NCI-H748 (cell line): Measurements from ENCODE around the gene PACC1.
A peak's percentile ranks its signal among the peaks of the same experiment; 100 is the strongest.

ENCODE experiments used
- DNase-seq: peaks from one replicate; lab custom pipeline; 2025; ENCODE audit not compliant: unreplicated experiment; lab: John Stamatoyannopoulos, UW

The PACC1 gene

GRCh38 chr1:212438831-212439237 is 24.1 kb upstream of the PACC1 start:
- no peak for DNase-seq

GRCh38 chr1:212437179-212437798 is 22.6 kb upstream of the PACC1 start:
- peak; percentile 16 for DNase-seq

GRCh38 chr1:212434992-212435391 is 20.3 kb upstream of the PACC1 start:
- no peak for DNase-seq

- no peak for DNase-seq
Observed at GRCh38 chr1:212433577-212434462, 19.1 kb upstream of the PACC1 start.

- DNase-seq: peak; percentile 81
Observed at GRCh38 chr1:212432661-212433576, 18.2 kb upstream of the PACC1 start, which contains the start of gene NENF. Gene NENF, plus strand, starts transcription at chr1:212432920. Its CDS starts 24 bp downstream, at chr1:212432944.

GRCh38 chr1:212432272-212432660 is 17.6 kb upstream of the PACC1 start:
- no peak for DNase-seq

- DNase-seq: no peak
Observed at GRCh38 chr1:212431644-212432043, 17.0 kb upstream of the PACC1 start.

GRCh38 chr1:212430955-212431394 is 16.3 kb upstream of the PACC1 start:
- no peak for DNase-seq

- DNase-seq: no peak
Observed at GRCh38 chr1:212430416-212430815, 15.7 kb upstream of the PACC1 start.

- DNase-seq: no peak
Observed at GRCh38 chr1:212428496-212428895, 13.8 kb upstream of the PACC1 start.

GRCh38 chr1:212423879-212424278 is 9.2 kb upstream of the PACC1 start:
- no peak for DNase-seq

GRCh38 chr1:212421165-212421564 is 6.5 kb upstream of the PACC1 start:
- DNase-seq: no peak

- no peak for DNase-seq
Observed at GRCh38 chr1:212415107-212415841, 588 bp upstream of the PACC1 start.

GRCh38 chr1:212413902-212414327 is 771 bp downstream of the PACC1 start:
- DNase-seq: peak; percentile 29

- DNase-seq: no peak
Observed at GRCh38 chr1:212412374-212412773, 2.3 kb downstream of the PACC1 start.

GRCh38 chr1:212410231-212410820 is 4.4 kb downstream of the PACC1 start:
- no peak for DNase-seq

GRCh38 chr1:212402666-212403321 is 11.9 kb downstream of the PACC1 start:
- no peak for DNase-seq

- no peak for DNase-seq
Observed at GRCh38 chr1:212401838-212402582, 12.7 kb downstream of the PACC1 start.

- DNase-seq: no peak
Observed at GRCh38 chr1:212401042-212401441, 13.6 kb downstream of the PACC1 start.
